ENCODE results near the gene FRS3. TPM values are rescaled to one million over a fixed set of nuclear protein-coding genes. Genes with fewer than 3 reads are reported as not detected.

The FRS3 gene
- total and polyA plus RNA-seq, 2 of the 13 experiments (the other 11 are each of a cell fraction or from before 2014, with no cell fraction given): 3.0 to 7.4 TPM

- TF ChIP-seq HNF1B (CRISPR knock-in tag; IDR thresholded peaks at IDR 0.05) (peak; percentile 96), FOSL2 (CRISPR knock-in tag; IDR thresholded peaks at IDR 0.05) (peak; percentile 73), EED (CRISPR knock-in tag; IDR thresholded peaks at IDR 0.05) (no peak), HINFP (CRISPR knock-in tag; IDR thresholded peaks at IDR 0.05; ENCODE audit: low read depth) (peak; percentile 99), NPAS2 (CRISPR knock-in tag; IDR thresholded peaks at IDR 0.05; ENCODE audit: borderline replicate concordance) (no peak), MXI1 (IDR thresholded peaks at IDR 0.05; ENCODE audit: borderline replicate concordance, low read depth, low read length) (peak; percentile 87; the same call in 2 of the 3 replicates), ZNF574 (CRISPR knock-in tag; IDR thresholded peaks at IDR 0.05) (peak; percentile 99), KDM2A (CRISPR knock-in tag; IDR thresholded peaks at IDR 0.05; ENCODE audit: borderline replicate concordance, low read depth) (peak; percentile 95), NFIB (CRISPR knock-in tag; IDR thresholded peaks at IDR 0.05; ENCODE audit: borderline replicate concordance) (no peak), AHDC1 (CRISPR knock-in tag; IDR thresholded peaks at IDR 0.05; ENCODE audit: borderline replicate concordance) (no peak), ATF4 (CRISPR knock-in tag; IDR thresholded peaks at IDR 0.05) (no peak)
Observed at GRCh38 chr6:41779788-41780550, at the start of gene FRS3 (continued).
